Uterine smooth muscle cell (primary cell): Measurements from ENCODE around the gene ASB8. TPM values are rescaled to one million over a fixed set of nuclear protein-coding genes. Genes with fewer than 3 reads are reported as not detected.

Experiments used
- total RNA-seq: library from RNA; depleted of rRNA; stranded (reverse); fragments of >200 nt; gene quantifications from 2 replicates; pipeline ENCODE4 v1.2.3, GENCODE V29; 2014

ASB8 gene
- total RNA-seq: 14.7 and 16.6 TPM in 2 replicates

GRCh38 chr12:48157018-48157888, at the start of gene ASB8:
TSS of gene ASB8 (minus strand) at chr12:48157515. CDS start at chr12:48153496, 4,019 bp downstream.

GRCh38 chr12:48203192-48203591, 45.9 kb upstream of the ASB8 start, which contains the start of gene OR10AD1:
TSS of gene OR10AD1 (minus strand) at chr12:48203292. CDS start at chr12:48203292, 0 bp downstream.

GRCh38 chr12:48183091-48183875, 26.0 kb upstream of the ASB8 start, which contains the start of gene CCDC184:
TSS of gene CCDC184 (plus strand) at chr12:48183644. CDS start at chr12:48184123, 479 bp downstream.

GRCh38 chr12:48119078-48119833, 38.1 kb downstream of the ASB8 start, which contains the start of gene PFKM:
TSS of gene PFKM (plus strand) at chr12:48119364. CDS start at chr12:48122775, 3,411 bp downstream.

GRCh38 chr12:48105867-48106680, 51.2 kb downstream of the ASB8 start, which contains the start of gene SENP1:
TSS of gene SENP1 (minus strand) at chr12:48106079. CDS start at chr12:48101472, 4,607 bp downstream.

Other genes with a start within 250 kb of the ASB8 start
- 120 and 175 TPM in 2 replicates for gene TMEM106C, start 193.9 kb downstream of the ASB8 start, total RNA-seq
- gene COL2A1, start 153.0 kb downstream of the ASB8 start, total RNA-seq: not detected in 2 replicates
- 15.2 and 17.2 TPM in 2 replicates for gene SENP1, start 51.4 kb downstream of the ASB8 start, total RNA-seq
- 101 and 108 TPM in 2 replicates for gene PFKM, start 38.2 kb downstream of the ASB8 start, total RNA-seq
- 0.22 and 0.25 TPM in 2 replicates for gene CCDC184, start 26.1 kb upstream of the ASB8 start, total RNA-seq
- not detected in 2 replicates for gene OR10AD1, start 45.8 kb upstream of the ASB8 start, total RNA-seq
- gene ZNF641, start 193.4 kb upstream of the ASB8 start, total RNA-seq: 8.6 and 12.4 TPM in 2 replicates